SK-N-SH (cell line): ENCODE results near the gene GALNTL6. TPM values are rescaled to one million over a fixed set of nuclear protein-coding genes. Genes with fewer than 3 reads are reported as not detected.

ENCODE experiments used
- CTCF ChIA-PET: fragments of 300-600, 350-600 bp; formaldehyde crosslinking; extraction: SDS; loops from one replicate; lab custom pipeline; 2021; lab: Yijun Ruan, JAX
- POLR2A ChIA-PET: fragments of 350-600 bp; sonication (Branson Sonifier 250); formaldehyde crosslinking; extraction: SDS; loops from one replicate; lab custom pipeline; 2020; ENCODE audit warnings: antibody characterized with exemption, inconsistent platforms; lab: Yijun Ruan, JAX
- DNase-seq: peaks from one replicate; pipeline ENCODE4 v3.0.0; 2012
- H2AFZ ChIP-seq: fragments of 200-600 bp; sonication (generic); 2 replicates; pipeline ENCODE4 v1.8.1; 2016; ENCODE audit warnings: antibody characterized with exemption, mild to moderate bottlenecking, low read depth
- H3F3A ChIP-seq: fragments of 200-600 bp; sonication (generic); replicated peaks from 2 replicates; pipeline ENCODE3; 2016; ENCODE audit warnings: antibody characterized with exemption, mild to moderate bottlenecking; ENCODE audit not compliant: insufficient read depth
- H3K27ac ChIP-seq, 2 experiments: fragments of 200-500 bp in 1 of 2; fragments of 200-600 bp in 1 of 2; sonication (Bioruptor generic) in 1 of 2; sonication (generic), shearing (Covaris generic) in 1 of 2; 2 replicates each; pipeline versions ENCODE4 v1.5.1 to v1.6.1; 2014 to 2016; ENCODE audit warnings: low read depth in 2 of 2, inconsistent platforms in 1 of 2, low read length in 1 of 2, mild to moderate bottlenecking in 1 of 2, mixed read lengths in 1 of 2
- H3K27me3 ChIP-seq: fragments of 200-600 bp; sonication (generic), shearing (Covaris generic); 2 replicates; pipeline ENCODE4 v1.6.1; 2016; ENCODE audit warnings: mixed run types; ENCODE audit not compliant: insufficient read depth
- H3K36me3 ChIP-seq, 2 experiments: fragments of 200-500 bp in 1 of 2; fragments of 200-600 bp in 1 of 2; sonication (Bioruptor generic) in 1 of 2; sonication (generic) in 1 of 2; replicated peaks in 1 of 2; 2 replicates each; pipeline versions ENCODE3 to v1.5.1; 2014 to 2016; ENCODE audit warnings: low read length in 1 of 2, mild to moderate bottlenecking in 1 of 2; ENCODE audit not compliant: insufficient read depth in 2 of 2, control insufficient read depth in 1 of 2
- H3K4me1 ChIP-seq, 2 experiments: fragments of 200-500 bp in 1 of 2; fragments of 200-600 bp in 1 of 2; sonication (Bioruptor generic) in 1 of 2; sonication (generic), shearing (Covaris generic) in 1 of 2; 2 replicates each; pipeline versions ENCODE4 v1.5.1 to v1.6.1; 2014 to 2016; ENCODE audit warnings: low read depth in 1 of 2, low read length in 1 of 2, mixed run types in 1 of 2; ENCODE audit not compliant: insufficient read depth in 2 of 2, control insufficient read depth in 1 of 2
- H3K4me2 ChIP-seq: fragments of 200-600 bp; sonication (generic), shearing (Covaris generic); 2 replicates; pipeline ENCODE4 v1.6.1; 2017; ENCODE audit warnings: mixed run types
- H3K4me3 ChIP-seq, 2 experiments: fragments of 200-500 bp in 1 of 2; fragments of 200-600 bp in 1 of 2; sonication (Bioruptor generic) in 1 of 2; sonication (generic), shearing (Covaris generic) in 1 of 2; 2 replicates each; pipeline versions ENCODE4 v1.5.1 to v1.8.1; 2014 to 2016; ENCODE audit warnings: low read depth in 2 of 2, inconsistent platforms in 1 of 2, low read length in 1 of 2, mild to moderate bottlenecking in 1 of 2, mixed read lengths in 1 of 2, moderate library complexity in 1 of 2
- H3K79me2 ChIP-seq: fragments of 200-600 bp; sonication (generic); 2 replicates; pipeline ENCODE4 v1.8.1; 2017; ENCODE audit warnings: mild to moderate bottlenecking; ENCODE audit not compliant: insufficient read depth
- H3K9ac ChIP-seq: fragments of 200-600 bp; sonication (generic); 2 replicates; pipeline ENCODE4 v1.6.1; 2017; ENCODE audit warnings: mixed run types
- H3K9me2 ChIP-seq: fragments of 200-600 bp; sonication (generic); 2 replicates; pipeline ENCODE4 v1.6.1; 2017; ENCODE audit warnings: mixed run types
- H3K9me3 ChIP-seq: fragments of 200-600 bp; sonication (generic); 2 replicates; pipeline ENCODE4 v1.6.1; 2017; ENCODE audit warnings: mixed run types, mild to moderate bottlenecking, moderate library complexity
- H4K20me1 ChIP-seq: fragments of 200-600 bp; sonication (generic); 2 replicates; pipeline ENCODE4 v1.6.1; 2017; ENCODE audit warnings: mild to moderate bottlenecking, mixed run types; ENCODE audit not compliant: insufficient read depth
- CHD2 ChIP-seq: fragments of 150-350 bp; IDR thresholded peaks from 2 replicates; pipeline ENCODE4 v1.6.1; 2018; ENCODE audit warnings: low read length; ENCODE audit not compliant: partially characterized antibody
- ELF1 ChIP-seq: IDR thresholded peaks from 2 replicates; pipeline ENCODE4 v1.4.0; 2012
- EZH2phosphoT487 ChIP-seq: fragments of 200-600 bp; sonication (generic); IDR thresholded peaks from 2 replicates; pipeline ENCODE4 v1.6.1; 2017; ENCODE audit warnings: low read depth, mixed run types, mild to moderate bottlenecking, antibody characterized with exemption, moderate library complexity, borderline replicate concordance
- FOXJ3 ChIP-seq: sonication (generic); formaldehyde crosslinking; IDR thresholded peaks from 2 replicates; pipeline ENCODE4 v1.5.1; 2020; ENCODE audit warnings: mild to moderate bottlenecking, missing genetic modification reagents
- GATA2 ChIP-seq: sonication (generic); formaldehyde crosslinking; IDR thresholded peaks from 2 replicates; pipeline ENCODE4 v1.5.0; 2020; ENCODE audit warnings: mild to moderate bottlenecking, missing genetic modification reagents
- MEF2A ChIP-seq: IDR thresholded peaks from 2 replicates; pipeline ENCODE4 v1.4.0; 2012; ENCODE audit warnings: low read depth, borderline replicate concordance
- MXI1 ChIP-seq: IDR thresholded peaks from 2 replicates; pipeline ENCODE4 v1.6.1; 2012; ENCODE audit warnings: mild to moderate bottlenecking, low read depth, low read length, improper control_type of control experiment
- NFIC ChIP-seq: IDR thresholded peaks from 2 replicates; pipeline ENCODE4 v1.4.0; 2012; ENCODE audit warnings: borderline replicate concordance
- NRF1 ChIP-seq: IDR thresholded peaks from 2 replicates; pipeline ENCODE4 v1.6.1; 2012; ENCODE audit warnings: low read depth, mild to moderate bottlenecking, low read length
- PBX3 ChIP-seq: IDR thresholded peaks from 2 replicates; pipeline ENCODE4; 2012
- RAD21 ChIP-seq: IDR thresholded peaks from 2 replicates; pipeline ENCODE4 v1.6.1; 2012; ENCODE audit warnings: mild to moderate bottlenecking, low read length
- RCOR1 ChIP-seq: fragments of 150-350 bp; IDR thresholded peaks from 2 replicates; pipeline ENCODE4 v1.6.1; 2017; ENCODE audit warnings: antibody characterized with exemption, low read length
- SIN3A ChIP-seq: IDR thresholded peaks from 2 replicates; pipeline ENCODE4 v1.6.1; 2012; ENCODE audit warnings: low read depth, mild to moderate bottlenecking, low read length, moderate library complexity, borderline replicate concordance
- TCF12 ChIP-seq: IDR thresholded peaks from 2 replicates; pipeline ENCODE4 v1.4.0; 2012
- TEAD4 ChIP-seq: IDR thresholded peaks from 2 replicates; pipeline ENCODE4 v1.4.0; 2012; ENCODE audit warnings: mild to moderate bottlenecking, borderline replicate concordance; ENCODE audit not compliant: insufficient read depth
- YY1 ChIP-seq: IDR thresholded peaks from 2 replicates; pipeline ENCODE4 v1.4.0; 2012; ENCODE audit warnings: low read depth, mild to moderate bottlenecking
- ZBTB33 ChIP-seq: IDR thresholded peaks from 2 replicates; pipeline ENCODE4 v1.4.0; 2012; ENCODE audit warnings: low read depth, borderline replicate concordance
- WGBS: methylation state at CpG from one replicate; pipeline ENCODE4 v1.1.6; 2017; ENCODE audit warnings: low lambda C conversion rate; 5-methylcytosine and 5-hydroxymethylcytosine counted together
- polyA plus RNA-seq, 3 experiments: library from polyadenylated mRNA; depleted of rRNA; stranded (reverse); fragments of >200 nt; gene quantifications; 2 replicates each; pipeline ENCODE4 v1.2.3, GENCODE V29; 2012
- TF ChIP-seq, protein P1 (sequence below): fragments of 200-600 bp; sonication (generic); IDR thresholded peaks from 2 replicates; pipeline ENCODE4 v1.6.1; 2017; ENCODE audit warnings: antibody characterized with exemption, mild to moderate bottlenecking, moderate library complexity

GALNTL6 gene
- polyA plus RNA-seq, 1 of the 3 experiments (the other 2 are of a cell fraction), result 0.07 TPM

GRCh38 chr4:172390331-172390730 is 577.1 kb downstream of the GALNTL6 start:
- Histone ChIP-seq H3K36me3 (no peaks in the 10 kb centered on the region), H3K4me2 (no peak overlapping the region), H3F3A (no peaks in the 10 kb centered on the region), H2AFZ (no peak overlapping the region), H3K9ac (no peak overlapping the region), H3K4me3 (no peak overlapping the region), H4K20me1 (no peaks in the 10 kb centered on the region), H3K9me3 (no peaks in the 10 kb centered on the region), H3K27me3 (no peaks in the 10 kb centered on the region), H3K9me2 (no peaks in the 10 kb centered on the region), H3K4me1 (peaks cover 0 to 7% of the 10 kb centered on the region in 2 experiments; a peak in 2 of 4 replicates), H3K79me2 (no peaks in the 10 kb centered on the region), H3K27ac (no peak overlapping the region)
- ChIA-PET CTCF (no interaction called here), POLR2A (no interaction called here)
- DNase-seq, result no peak
- TF ChIP-seq ZBTB33, result no peak
- TF ChIP-seq RAD21, result no peak
- no peak for TF ChIP-seq CHD2
- no peak for TF ChIP-seq MEF2A
- TF ChIP-seq MXI1, result no peak
- TF ChIP-seq SIN3A, result no peak
- 29% methylated on average over 1 of the region's 1 CpG for WGBS

GRCh38 chr4:172392741-172393140 is 579.5 kb downstream of the GALNTL6 start:
- 41% methylated on average over 10 of the region's 10 CpGs for WGBS
- H3K36me3 ChIP-seq, result no peaks in the 10 kb centered on the region
- no peaks in the 10 kb centered on the region for H3F3A ChIP-seq
- H2AFZ ChIP-seq, result no peak overlapping the region
- peak overlapping the region in 1 of 2 experiments; percentile 77; a peak in 2 of 4 replicates for H3K27ac ChIP-seq
- no peaks in the 10 kb centered on the region for H3K27me3 ChIP-seq
- DNase-seq, result no peak
- H3K4me1 ChIP-seq, result peaks cover 0 to 7% of the 10 kb centered on the region in 2 experiments; a peak in 2 of 4 replicates
- H3K79me2 ChIP-seq, result no peaks in the 10 kb centered on the region
- H4K20me1 ChIP-seq, result no peaks in the 10 kb centered on the region
- TF ChIP-seq NRF1 (no peak), ELF1 (no peak), FOXJ3 (CRISPR knock-in tag) (no peak), NFIC (no peak)
- no peak overlapping the region for H3K4me2 ChIP-seq
- no peak overlapping the region for H3K4me3 ChIP-seq
- H3K9me2 ChIP-seq, result no peaks in the 10 kb centered on the region
- no peaks in the 10 kb centered on the region for H3K9me3 ChIP-seq
- ChIA-PET CTCF (interaction anchor here (0.8 kb wide), 1 partner anchor 12 kb away, joined by 3 read pairs; no protein-coding TSS in a partner anchor), POLR2A (no interaction called here)
- H3K9ac ChIP-seq, result no peak overlapping the region

GRCh38 chr4:172393220-172393619 is 580.0 kb downstream of the GALNTL6 start:
- Histone ChIP-seq H4K20me1 (no peaks in the 10 kb centered on the region), H3K27me3 (no peaks in the 10 kb centered on the region), H3K36me3 (no peaks in the 10 kb centered on the region), H3K4me1 (peaks cover 0 to 7% of the 10 kb centered on the region in 2 experiments; a peak in 2 of 4 replicates), H3K9me2 (no peaks in the 10 kb centered on the region), H2AFZ (no peak overlapping the region), H3K4me2 (no peak overlapping the region), H3F3A (no peaks in the 10 kb centered on the region), H3K27ac (peak overlapping the region in 1 of 2 experiments; percentile 77; a peak in 2 of 4 replicates), H3K9me3 (no peaks in the 10 kb centered on the region), H3K79me2 (no peaks in the 10 kb centered on the region), H3K9ac (no peak overlapping the region), H3K4me3 (no peak overlapping the region)
- CTCF ChIA-PET, result interaction anchor here (0.8 kb wide), 1 partner anchor 12 kb away, joined by 3 read pairs; no protein-coding TSS in a partner anchor
- 11% methylated on average over 3 of the region's 3 CpGs for WGBS
- POLR2A ChIA-PET, result no interaction called here
- peak; percentile 43 for DNase-seq
- TF ChIP-seq ELF1 (no peak), TEAD4 (no peak), EZH2phosphoT487 (no peak), YY1 (no peak), PBX3 (no peak), TCF12 (no peak), RCOR1 (0 out of 2 replicates have a peak, but pooled peaks have one; percentile 32), GATA2 (0 out of 2 replicates have a peak, but pooled peaks have one; percentile 33), MXI1 (0 out of 2 replicates have a peak, but pooled peaks have one; percentile 15)
- TF ChIP-seq, protein P1, sequence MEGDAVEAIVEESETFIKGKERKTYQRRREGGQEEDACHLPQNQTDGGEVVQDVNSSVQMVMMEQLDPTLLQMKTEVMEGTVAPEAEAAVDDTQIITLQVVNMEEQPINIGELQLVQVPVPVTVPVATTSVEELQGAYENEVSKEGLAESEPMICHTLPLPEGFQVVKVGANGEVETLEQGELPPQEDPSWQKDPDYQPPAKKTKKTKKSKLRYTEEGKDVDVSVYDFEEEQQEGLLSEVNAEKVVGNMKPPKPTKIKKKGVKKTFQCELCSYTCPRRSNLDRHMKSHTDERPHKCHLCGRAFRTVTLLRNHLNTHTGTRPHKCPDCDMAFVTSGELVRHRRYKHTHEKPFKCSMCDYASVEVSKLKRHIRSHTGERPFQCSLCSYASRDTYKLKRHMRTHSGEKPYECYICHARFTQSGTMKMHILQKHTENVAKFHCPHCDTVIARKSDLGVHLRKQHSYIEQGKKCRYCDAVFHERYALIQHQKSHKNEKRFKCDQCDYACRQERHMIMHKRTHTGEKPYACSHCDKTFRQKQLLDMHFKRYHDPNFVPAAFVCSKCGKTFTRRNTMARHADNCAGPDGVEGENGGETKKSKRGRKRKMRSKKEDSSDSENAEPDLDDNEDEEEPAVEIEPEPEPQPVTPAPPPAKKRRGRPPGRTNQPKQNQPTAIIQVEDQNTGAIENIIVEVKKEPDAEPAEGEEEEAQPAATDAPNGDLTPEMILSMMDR, result no peak
